Activated T-helper 17 cell treated with anti-CD3 and anti-CD28 coated beads, Interleukin-2, amount 50 U/mL, for 72 hours (primary cell): ENCODE data around the gene RAB6A. TPM values are rescaled to one million over a fixed set of nuclear protein-coding genes. Genes with fewer than 3 reads are reported as not detected.
"Not testable (repeated sequence)": the region's sequence is repeated elsewhere in the genome, so short reads cannot be mapped to it uniquely, and the experiment has no call there.

Experiments used
- ATAC-seq: fragments of 150-1000 bp; cut with Tn5 transposase; replicated peaks from 2 replicates; pipeline ENCODE4 v1.10.0; 2021; ENCODE audit warnings: mild to moderate bottlenecking, moderate library complexity
- H3K27ac Mint-ChIP-seq: one replicate; pipeline ENCODE4 v1.8.0; 2022; ENCODE audit warnings: mixed read lengths
- H3K27me3 Mint-ChIP-seq: one replicate; pipeline ENCODE4 v1.8.0; 2022; ENCODE audit warnings: mixed read lengths
- H3K36me3 Mint-ChIP-seq: one replicate; pipeline ENCODE4 v1.8.0; 2022; ENCODE audit warnings: low read depth, mild to moderate bottlenecking, mixed read lengths
- H3K4me1 Mint-ChIP-seq: one replicate; pipeline ENCODE4 v1.8.0; 2022; ENCODE audit warnings: mixed read lengths
- H3K4me3 Mint-ChIP-seq: one replicate; pipeline ENCODE4 v1.8.0; 2022; ENCODE audit warnings: mild to moderate bottlenecking, mixed read lengths
- H3K9me3 Mint-ChIP-seq: one replicate; pipeline ENCODE4 v1.8.0; 2022; ENCODE audit warnings: mixed read lengths
- total RNA-seq, 2 donors: library from RNA; stranded (reverse); gene quantifications; one replicate each; pipeline ENCODE4 v1.2.3, GENCODE V29; 2022

The RAB6A gene
- 100 to 1,000 TPM in 1 of 2 donors, 10 to 100 TPM in 1; 78.6 to 113 TPM for total RNA-seq

GRCh38 chr11:73760679-73761402 lies at the start of gene RAB6A:
Gene RAB6A, minus strand, starts transcription at chr11:73761074. Its CDS starts 439 bp downstream, at chr11:73760635.
- H3K36me3 Mint-ChIP-seq: peaks cover 29% of the 10 kb centered on the region

GRCh38 chr11:73810637-73811036 lies 49.8 kb upstream of the RAB6A start:
- ATAC-seq: no peak
- no peak overlapping the region for H3K4me3 Mint-ChIP-seq
- H3K4me1 Mint-ChIP-seq: no peaks in the 10 kb centered on the region
- H3K9me3 Mint-ChIP-seq: no peaks in the 10 kb centered on the region
- no peak overlapping the region for H3K27ac Mint-ChIP-seq
- H3K27me3 Mint-ChIP-seq: no peaks in the 10 kb centered on the region
- H3K36me3 Mint-ChIP-seq: peaks cover 46% of the 10 kb centered on the region

More at GRCh38 chr11:73760679-73761402, at the start of gene RAB6A:
- Mint-ChIP-seq H3K9me3 (no peaks in the 10 kb centered on the region), H3K27ac (peak within 1 kb of the TSS; percentile 91), H3K4me1 (peaks cover 18% of the 10 kb centered on the region), H3K4me3 (peak within 1 kb of the TSS; percentile 94), H3K27me3 (peaks cover 3% of the 10 kb centered on the region)
- peak; percentile 93 for ATAC-seq

GRCh38 chr11:73808052-73808451 lies 47.2 kb upstream of the RAB6A start:
- peaks cover 47% of the 10 kb centered on the region for H3K36me3 Mint-ChIP-seq
- no peaks in the 10 kb centered on the region for H3K4me1 Mint-ChIP-seq
- ATAC-seq: no peak
- no peaks in the 10 kb centered on the region for H3K27me3 Mint-ChIP-seq
- no peaks in the 10 kb centered on the region for H3K9me3 Mint-ChIP-seq
- no peak overlapping the region for H3K4me3 Mint-ChIP-seq
- H3K27ac Mint-ChIP-seq: no peak overlapping the region

- peaks cover 36% of the 10 kb centered on the region for H3K36me3 Mint-ChIP-seq
- H3K4me3 Mint-ChIP-seq: no peak overlapping the region
- ATAC-seq: no peak
Measured at GRCh38 chr11:73804712-73805111, 43.8 kb upstream of the RAB6A start.

GRCh38 chr11:73801136-73801535 lies 40.3 kb upstream of the RAB6A start:
- no peak for ATAC-seq
- no peak overlapping the region for H3K4me3 Mint-ChIP-seq
- no peaks in the 10 kb centered on the region for H3K9me3 Mint-ChIP-seq
- peaks cover 6% of the 10 kb centered on the region for H3K36me3 Mint-ChIP-seq
- no peaks in the 10 kb centered on the region for H3K27me3 Mint-ChIP-seq
- H3K4me1 Mint-ChIP-seq: no peaks in the 10 kb centered on the region
- no peak overlapping the region for H3K27ac Mint-ChIP-seq

More at GRCh38 chr11:73804712-73805111, 43.8 kb upstream of the RAB6A start:
- Mint-ChIP-seq H3K4me1 (no peaks in the 10 kb centered on the region), H3K27ac (no peak overlapping the region), H3K27me3 (no peaks in the 10 kb centered on the region), H3K9me3 (no peaks in the 10 kb centered on the region)

- ATAC-seq: no peak
- H3K36me3 Mint-ChIP-seq: no peaks in the 10 kb centered on the region
- H3K9me3 Mint-ChIP-seq: no peaks in the 10 kb centered on the region
- H3K27me3 Mint-ChIP-seq: no peaks in the 10 kb centered on the region
- no peak overlapping the region for H3K4me3 Mint-ChIP-seq
- no peaks in the 10 kb centered on the region for H3K4me1 Mint-ChIP-seq
- H3K27ac Mint-ChIP-seq: no peak overlapping the region
Measured at GRCh38 chr11:73800276-73800806, 39.5 kb upstream of the RAB6A start.

- Mint-ChIP-seq H3K27ac (no peak overlapping the region), H3K4me3 (no peak overlapping the region), H3K27me3 (no peaks in the 10 kb centered on the region), H3K9me3 (no peaks in the 10 kb centered on the region), H3K36me3 (peaks cover 6% of the 10 kb centered on the region), H3K4me1 (peaks cover 5% of the 10 kb centered on the region)
- ATAC-seq: no peak
Measured at GRCh38 chr11:73797457-73797856, 36.6 kb upstream of the RAB6A start.

GRCh38 chr11:73795925-73796632 lies 35.2 kb upstream of the RAB6A start:
- Mint-ChIP-seq H3K4me1 (peaks cover 5% of the 10 kb centered on the region), H3K36me3 (peaks cover 6% of the 10 kb centered on the region), H3K4me3 (no peak overlapping the region), H3K9me3 (no peaks in the 10 kb centered on the region), H3K27me3 (no peaks in the 10 kb centered on the region), H3K27ac (no peak overlapping the region)
- ATAC-seq: no peak

- H3K4me1 Mint-ChIP-seq: peaks cover 9% of the 10 kb centered on the region
Measured at GRCh38 chr11:73792584-73792983, 31.7 kb upstream of the RAB6A start.

GRCh38 chr11:73789279-73789670 lies 28.4 kb upstream of the RAB6A start:
- ATAC-seq: no peak
- H3K27ac Mint-ChIP-seq: peak overlapping the region; percentile 99
- H3K27me3 Mint-ChIP-seq: no peaks in the 10 kb centered on the region
- H3K9me3 Mint-ChIP-seq: no peaks in the 10 kb centered on the region
- H3K4me3 Mint-ChIP-seq: peak overlapping the region; percentile 100
- H3K4me1 Mint-ChIP-seq: peaks cover 9% of the 10 kb centered on the region
- peaks cover 14% of the 10 kb centered on the region for H3K36me3 Mint-ChIP-seq

More at GRCh38 chr11:73792584-73792983, 31.7 kb upstream of the RAB6A start:
- H3K27me3 Mint-ChIP-seq: no peaks in the 10 kb centered on the region
- H3K36me3 Mint-ChIP-seq: peaks cover 12% of the 10 kb centered on the region
- ATAC-seq: no peak
- no peaks in the 10 kb centered on the region for H3K9me3 Mint-ChIP-seq
- H3K4me3 Mint-ChIP-seq: no peak overlapping the region
- no peak overlapping the region for H3K27ac Mint-ChIP-seq

- H3K4me1 Mint-ChIP-seq: peaks cover 4% of the 10 kb centered on the region
- peaks cover 8% of the 10 kb centered on the region for H3K36me3 Mint-ChIP-seq
Measured at GRCh38 chr11:73787643-73788558, 27.0 kb upstream of the RAB6A start, which contains the start of gene MRPL48. Gene MRPL48, plus strand, starts transcription at chr11:73787874. Its CDS starts 98 bp downstream, at chr11:73787972.

GRCh38 chr11:73787051-73787642 lies 26.3 kb upstream of the RAB6A start:
- Mint-ChIP-seq H3K36me3 (peaks cover 8% of the 10 kb centered on the region), H3K4me1 (peaks cover 4% of the 10 kb centered on the region), H3K4me3 (peak overlapping the region; percentile 100), H3K27ac (peak overlapping the region; percentile 99), H3K9me3 (no peaks in the 10 kb centered on the region), H3K27me3 (no peaks in the 10 kb centered on the region)
- ATAC-seq: no peak

More at GRCh38 chr11:73787643-73788558, 27.0 kb upstream of the RAB6A start, which contains the start of gene MRPL48:
- peak; percentile 100 for ATAC-seq
- H3K27ac Mint-ChIP-seq: peak within 1 kb of the TSS; percentile 99
- no peaks in the 10 kb centered on the region for H3K27me3 Mint-ChIP-seq
- H3K4me3 Mint-ChIP-seq: peak within 1 kb of the TSS; percentile 100
- no peaks in the 10 kb centered on the region for H3K9me3 Mint-ChIP-seq

- not testable (repeated sequence) for ATAC-seq, H3K27ac Mint-ChIP-seq, H3K4me3 Mint-ChIP-seq, H3K36me3 Mint-ChIP-seq, H3K27me3 Mint-ChIP-seq, H3K4me1 Mint-ChIP-seq, H3K9me3 Mint-ChIP-seq
Measured at GRCh38 chr11:73785467-73785866, 24.6 kb upstream of the RAB6A start.
